HG02938 (cell line): Measurements from ENCODE around the gene FXYD4.
A peak's percentile ranks its signal among the peaks of the same experiment; 100 is the strongest.
"Not testable (repeated sequence)": the region's sequence is repeated elsewhere in the genome, so short reads cannot be mapped to it uniquely, and the experiment has no call there.

Experiments
- ATAC-seq: cut with Tn5 transposase; IDR thresholded peaks from one replicate; pipeline ENCODE4 v1.9.1; 2021; ENCODE audit warnings: mild to moderate bottlenecking, moderate library complexity; ENCODE audit not compliant: unreplicated experiment

Gene FXYD4

DNA sequence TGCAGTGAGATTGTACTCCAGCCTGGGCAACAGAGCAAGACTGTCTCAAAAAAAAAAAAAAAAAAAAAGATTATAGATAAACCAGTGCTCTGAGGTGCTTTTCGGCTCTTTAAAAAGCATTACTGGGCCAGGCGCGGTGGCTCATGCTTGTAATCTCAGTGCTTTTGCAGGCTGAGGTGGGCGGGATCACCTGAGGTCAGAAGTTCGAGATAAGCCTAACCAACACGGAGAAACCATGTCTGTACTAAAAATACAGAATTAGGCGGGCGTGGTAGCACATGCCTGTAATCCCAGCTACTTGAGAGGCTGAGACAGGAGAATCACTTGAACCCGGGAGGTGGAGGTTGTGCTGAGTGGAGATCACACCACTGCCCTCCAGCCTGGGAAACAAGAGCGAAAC lies 44.1 kb downstream of the FXYD4 start:
- ATAC-seq, result no peak

GRCh38 chr10:43417950-43418768 lies 46.7 kb downstream of the FXYD4 start:
- no peak for ATAC-seq

DNA sequence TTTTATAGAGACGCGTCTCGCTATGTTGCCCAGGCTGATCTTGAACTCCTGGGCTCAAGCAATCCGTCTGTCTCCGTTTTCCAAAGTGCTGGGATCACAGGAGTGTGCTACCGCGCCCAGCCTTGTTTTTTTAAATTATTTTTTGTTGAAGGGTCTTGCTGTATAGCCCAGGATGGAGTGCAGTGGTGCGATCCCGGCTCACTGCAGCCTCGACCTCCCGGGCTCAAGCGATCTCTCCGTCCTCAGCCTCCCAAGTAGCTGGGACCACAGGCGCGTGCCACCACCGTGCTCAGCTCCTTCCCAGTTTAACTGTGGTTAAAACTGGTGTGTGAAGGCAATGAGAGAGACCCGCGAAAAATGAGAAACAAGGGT lies 48.5 kb downstream of the FXYD4 start:
- ATAC-seq, result no peak

DNA sequence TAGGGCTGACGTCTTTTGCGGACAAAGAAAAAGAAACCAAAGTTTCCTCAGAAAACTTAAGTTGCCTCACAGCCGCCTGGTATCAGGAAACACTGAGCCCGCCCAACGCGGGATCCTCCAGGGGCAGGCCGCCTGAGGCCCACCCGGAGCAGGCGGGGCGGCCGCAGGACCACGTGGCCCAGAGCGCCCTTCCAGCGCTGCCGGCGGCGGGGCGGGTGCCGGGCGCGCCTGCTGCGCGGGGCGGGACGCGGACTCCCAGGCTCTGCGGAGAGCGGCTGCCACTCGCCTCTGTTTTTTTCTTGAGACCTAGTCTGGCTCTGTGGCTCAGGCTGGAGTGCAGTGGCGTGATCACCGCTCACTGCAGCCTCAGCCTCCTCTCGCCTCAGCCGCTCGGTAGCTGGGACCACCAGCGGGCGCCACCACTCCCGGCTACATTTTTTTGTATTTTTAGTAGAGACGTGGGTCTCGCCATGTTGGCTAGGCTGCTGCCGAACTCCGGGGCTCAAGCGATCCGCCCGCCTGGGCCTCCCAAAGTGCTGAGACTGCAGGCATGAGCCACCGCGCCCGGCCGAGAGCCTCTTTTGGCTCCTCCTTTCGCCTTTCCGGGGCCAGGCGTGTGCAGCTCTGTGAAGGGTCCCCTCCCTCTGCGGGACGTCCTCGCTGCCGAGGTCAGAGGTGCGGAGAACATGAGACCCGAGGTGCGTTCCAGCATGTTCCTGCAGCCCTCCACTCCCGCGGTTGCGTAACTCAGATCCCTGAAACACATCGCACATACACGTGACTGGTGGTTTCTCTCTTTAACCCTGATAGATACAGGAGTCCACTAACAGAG lies 49.1 kb downstream of the FXYD4 start:
- ATAC-seq, result peak; percentile 76

DNA sequence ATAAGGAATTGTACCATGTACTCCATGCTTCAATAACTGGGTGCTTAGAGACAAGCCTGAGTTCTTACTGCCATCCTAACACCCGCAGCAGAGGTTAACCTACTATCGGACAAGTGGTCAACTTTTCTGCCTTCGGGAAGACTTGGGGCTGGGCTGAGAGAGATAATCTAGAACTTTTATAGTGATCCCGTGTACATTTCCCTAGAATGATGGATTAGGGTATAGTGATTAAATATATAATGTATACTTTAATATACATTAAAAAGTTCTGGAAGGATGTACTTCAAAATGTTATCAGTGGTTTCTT lies 49.7 kb downstream of the FXYD4 start:
- ATAC-seq, result no peak

DNA sequence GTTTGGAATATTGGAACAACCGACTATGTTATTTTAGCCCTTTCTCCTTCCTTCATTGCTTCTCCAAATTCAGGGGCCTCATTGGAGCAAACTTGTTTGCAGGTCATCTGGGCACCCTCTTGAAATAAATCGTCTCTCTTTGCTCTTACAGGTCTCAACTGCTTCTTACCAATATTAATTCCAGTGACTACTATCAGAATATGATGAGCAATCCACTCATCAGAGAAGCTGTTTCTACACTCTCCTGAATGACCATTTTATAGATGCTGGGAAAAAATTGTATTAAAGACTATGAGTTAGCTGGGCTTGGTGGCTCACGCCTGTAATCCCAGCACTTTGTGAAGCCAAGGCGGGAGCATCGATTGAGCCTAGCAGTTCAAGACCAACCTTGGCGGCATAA lies 50.1 kb downstream of the FXYD4 start:
- ATAC-seq, result no peak

GRCh38 chr10:43421944-43422343 lies 50.5 kb downstream of the FXYD4 start:
- not testable (repeated sequence) for ATAC-seq

DNA sequence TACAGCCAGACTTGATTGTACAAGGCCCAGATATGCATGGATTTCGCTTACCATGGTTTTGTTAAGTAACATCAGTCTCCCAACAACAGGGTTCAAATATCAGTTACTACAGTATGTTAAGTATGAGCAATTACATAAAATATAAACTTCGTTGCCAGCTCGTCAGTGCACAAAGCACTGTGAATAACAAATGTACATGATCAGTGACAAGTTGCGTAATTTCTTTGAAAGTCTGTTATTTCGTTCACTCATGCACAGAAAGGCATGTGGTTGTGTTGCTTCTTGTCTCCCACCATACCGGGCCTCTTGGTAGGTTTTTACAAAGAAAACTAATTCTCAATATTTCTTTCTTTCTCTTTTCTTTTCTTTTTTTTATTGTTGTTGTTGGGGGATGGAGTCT lies 53.0 kb downstream of the FXYD4 start:
- no peak for ATAC-seq
